AG10803 (cell line): ENCODE results near the gene IBA57.

ENCODE experiments used
- DNase-seq: peaks from one replicate; pipeline ENCODE4 v3.0.0; 2010; ENCODE audit warnings: low read depth
- H3K4me3 ChIP-seq: 2 replicates; pipeline ENCODE4 v1.5.1; 2011; ENCODE audit warnings: mild to moderate bottlenecking, low read length, control low read depth
- CTCF ChIP-seq: conservative IDR thresholded peaks from 2 replicates; pipeline ENCODE4 v1.5.1; 2011; ENCODE audit warnings: mild to moderate bottlenecking, low read length, control low read depth, inconsistent platforms

IBA57 gene

GRCh38 chr1:228144993-228145343 is 20.6 kb upstream of the IBA57 start:
- DNase-seq = no peak
- H3K4me3 ChIP-seq = no peak overlapping the region
- no peak for TF ChIP-seq CTCF

GRCh38 chr1:228145463-228146416 is 19.9 kb upstream of the IBA57 start:
- no peak for TF ChIP-seq CTCF
- H3K4me3 ChIP-seq = no peak overlapping the region
- no peak for DNase-seq

- no peak for DNase-seq
- TF ChIP-seq CTCF = no peak
- H3K4me3 ChIP-seq = no peak overlapping the region
Observed at GRCh38 chr1:228146417-228147150, 19.0 kb upstream of the IBA57 start.

GRCh38 chr1:228147151-228147693 is 18.4 kb upstream of the IBA57 start:
- TF ChIP-seq CTCF = no peak
- no peak overlapping the region for H3K4me3 ChIP-seq
- no peak for DNase-seq

- TF ChIP-seq CTCF = no peak
- no peak overlapping the region for H3K4me3 ChIP-seq
- DNase-seq = no peak
Observed at GRCh38 chr1:228147768-228148167, 17.8 kb upstream of the IBA57 start.

- DNase-seq = peak; percentile 20
- no peak for TF ChIP-seq CTCF
- no peak overlapping the region for H3K4me3 ChIP-seq
Observed at GRCh38 chr1:228148196-228148861, 17.3 kb upstream of the IBA57 start.
